Renal cortex interstitium (tissue), 11 donors: ENCODE results near the gene ST7. TPM values are rescaled to one million over a fixed set of nuclear protein-coding genes. Genes with fewer than 3 reads are reported as not detected.

Experiments
- DNase-seq, 11 donors: peaks; one replicate each; pipeline ENCODE4 v3.0.0-alpha.2; 2013; ENCODE audit warnings: low read depth in 9 of 11, low spot score in 4 of 11; ENCODE audit errors: extremely low read depth in 1 of 11
- polyA plus RNA-seq, 3 donors: library from polyadenylated mRNA; unstranded; fragments of 120-200 nt; gene quantifications; one replicate each; pipeline ENCODE4 v1.2.1, GENCODE V29; 2013; ENCODE audit not compliant: insufficient read length in 3 of 3

Gene ST7
- polyA plus RNA-seq, 3 donors, result 27.1 to 30.2 (median 29.6) TPM

GRCh38 chr7:117152213-117153007, 199.1 kb downstream of the ST7 start:
- no peak for DNase-seq

- DNase-seq, result no peak
Observed at GRCh38 chr7:117153016-117153545, 199.8 kb downstream of the ST7 start.

- no peak for DNase-seq
Observed at GRCh38 chr7:117154721-117155120, 201.4 kb downstream of the ST7 start.

- no peak for DNase-seq
Observed at GRCh38 chr7:117155694-117156093, 202.4 kb downstream of the ST7 start.

GRCh38 chr7:117157241-117158209, 204.2 kb downstream of the ST7 start:
- no peak for DNase-seq

DNA sequence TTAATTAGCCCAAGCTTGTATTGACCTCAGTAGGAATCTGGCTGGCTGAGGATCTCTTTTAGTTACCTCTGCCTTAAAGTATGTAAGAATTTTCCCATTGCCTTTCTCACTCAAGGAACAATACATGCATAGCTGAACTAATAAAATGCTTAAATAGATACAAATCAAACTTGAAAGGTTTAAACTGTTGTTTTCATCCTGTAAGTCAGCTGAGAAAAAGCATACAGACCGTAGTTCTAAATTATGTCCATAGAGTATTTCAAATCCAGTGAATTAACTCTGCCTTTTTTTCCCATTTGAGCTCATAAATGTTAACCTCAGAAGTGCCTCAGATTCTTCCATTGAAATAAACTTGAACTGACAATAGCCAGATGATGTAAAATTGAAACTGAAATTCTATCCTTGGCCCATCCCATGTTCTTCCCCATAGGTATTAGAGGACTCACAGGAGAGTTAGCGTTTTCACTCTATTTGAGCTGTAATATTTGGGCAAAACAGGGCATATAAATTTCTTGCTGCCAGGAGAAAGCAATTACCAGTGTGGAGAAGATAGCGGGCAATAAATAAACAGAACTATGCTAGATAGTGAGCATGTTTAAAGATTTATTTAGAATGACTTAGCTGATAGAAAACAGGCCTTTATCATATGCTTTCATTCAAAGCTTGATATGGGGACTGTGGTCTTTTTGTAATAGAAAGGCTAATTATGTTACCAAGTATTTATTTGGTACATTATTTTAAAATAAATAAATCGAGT, 205.8 kb downstream of the ST7 start:
- DNase-seq, result no peak

DNA sequence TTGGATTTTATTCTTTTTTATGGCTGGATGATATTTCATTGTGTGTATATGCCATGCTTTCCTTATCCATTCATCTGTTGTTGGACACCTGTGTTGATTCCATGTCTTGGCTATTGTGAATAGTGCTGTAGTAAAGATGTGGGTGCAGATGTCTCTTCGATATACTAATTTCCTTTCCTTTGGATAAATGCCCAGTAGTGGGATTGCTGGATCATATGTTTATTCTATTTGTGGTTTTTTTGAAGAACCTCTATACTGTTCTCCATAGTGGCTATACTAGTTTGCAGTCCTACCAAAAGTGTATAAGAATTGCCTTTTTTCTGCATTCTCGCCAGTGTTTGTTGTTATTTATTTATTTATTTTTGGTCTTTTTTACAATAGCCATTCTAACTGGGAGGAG, 209.8 kb downstream of the ST7 start:
- no peak for DNase-seq

GRCh38 chr7:117164620-117165019, 211.3 kb downstream of the ST7 start:
- DNase-seq, result no peak

DNA sequence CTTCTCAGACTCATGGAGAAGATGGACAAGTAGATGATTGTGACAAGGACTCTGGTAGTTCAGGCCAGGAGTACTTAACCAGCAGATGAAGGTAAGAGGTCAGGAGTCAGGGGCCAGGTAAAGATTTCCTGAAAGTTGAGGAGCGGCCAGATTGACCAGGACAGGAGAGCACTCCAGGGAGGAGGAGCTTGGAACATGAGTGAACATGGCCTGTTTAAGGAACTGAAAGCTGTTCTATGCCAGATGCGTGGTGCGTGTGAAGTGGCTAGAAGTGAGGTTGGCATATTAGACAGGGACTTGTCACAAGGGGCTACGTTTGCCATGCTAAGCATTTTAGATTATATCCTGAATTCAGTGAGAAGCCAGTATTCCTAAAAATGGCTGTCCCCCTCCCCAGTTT, 212.4 kb downstream of the ST7 start:
- no peak for DNase-seq

DNA sequence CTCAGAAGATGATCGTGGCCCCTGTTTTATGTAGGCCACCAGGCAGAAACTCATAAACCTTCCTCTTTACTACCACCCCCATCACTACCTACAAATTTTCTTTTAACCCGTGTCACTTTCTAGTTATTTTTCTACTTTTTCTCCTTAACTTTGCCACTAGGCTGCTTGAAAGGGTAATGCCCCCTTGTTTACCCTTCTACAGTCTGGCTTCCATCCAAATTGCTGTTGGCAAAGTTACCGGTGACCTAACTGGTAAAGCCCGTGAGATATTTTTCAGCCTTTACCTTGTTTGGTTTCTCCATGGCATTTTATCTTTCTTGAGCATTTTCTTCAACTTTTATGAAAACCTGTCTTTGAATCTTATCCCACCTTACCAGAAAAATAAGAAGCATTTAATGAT, 216.6 kb downstream of the ST7 start:
- DNase-seq, result peak in 3 of 11 donors; percentile 13 to 22 (median 18)

DNA sequence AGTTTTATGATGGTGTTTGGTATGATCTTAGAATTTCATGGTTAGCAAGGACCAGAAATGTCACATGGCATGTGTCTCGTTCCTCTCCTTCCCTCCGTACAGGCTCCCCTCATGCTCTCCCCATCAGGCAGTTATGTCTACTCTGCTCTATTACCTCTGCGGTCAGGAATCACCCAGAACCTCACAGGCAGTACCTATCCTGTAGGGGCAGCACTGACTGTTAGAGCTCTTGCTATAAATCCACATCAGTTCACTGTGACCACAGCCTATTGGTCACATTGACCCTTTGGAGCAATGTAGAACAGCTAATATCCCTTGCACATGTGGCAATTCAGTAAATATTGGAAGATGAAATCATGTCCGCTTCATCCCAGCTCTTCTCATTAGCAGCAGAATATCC, 217.8 kb downstream of the ST7 start:
- no peak for DNase-seq

- DNase-seq, result no peak
Observed at GRCh38 chr7:117172283-117172682, 219.0 kb downstream of the ST7 start.

DNA sequence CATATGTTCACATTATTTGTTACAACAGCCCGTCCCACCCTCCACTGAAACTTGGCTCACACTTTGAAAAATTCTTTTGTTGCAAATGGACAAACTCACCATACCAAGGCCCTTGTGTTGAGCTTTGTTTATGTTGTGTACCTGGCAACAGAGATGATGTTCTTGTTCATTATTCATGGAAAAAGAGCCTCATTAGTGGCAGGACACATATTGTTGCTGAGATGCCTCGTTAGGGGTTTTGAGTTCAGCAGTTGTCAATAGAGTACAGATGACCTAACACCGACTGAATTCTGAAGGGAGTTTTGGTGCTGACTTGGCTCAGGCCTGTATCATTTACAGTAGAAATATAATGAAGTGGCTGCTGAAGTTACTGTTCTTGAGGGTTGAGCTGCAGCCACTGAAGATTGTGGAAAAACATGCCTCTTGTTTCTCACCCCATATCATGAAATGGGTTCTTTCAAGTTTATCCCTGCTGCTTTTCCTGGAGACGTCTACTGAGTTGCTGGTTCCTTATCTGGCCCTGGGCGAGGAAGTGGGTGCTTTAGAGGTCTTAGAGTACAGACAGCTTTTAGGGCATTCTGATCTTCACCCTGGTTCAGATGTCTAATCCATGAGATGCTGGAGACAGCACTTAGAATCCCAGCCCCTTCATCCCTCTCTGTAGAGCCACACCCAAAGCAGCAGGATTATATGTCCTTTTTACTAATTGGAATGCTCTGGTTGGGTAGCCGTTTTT, 219.9 kb downstream of the ST7 start:
- no peak for DNase-seq

DNA sequence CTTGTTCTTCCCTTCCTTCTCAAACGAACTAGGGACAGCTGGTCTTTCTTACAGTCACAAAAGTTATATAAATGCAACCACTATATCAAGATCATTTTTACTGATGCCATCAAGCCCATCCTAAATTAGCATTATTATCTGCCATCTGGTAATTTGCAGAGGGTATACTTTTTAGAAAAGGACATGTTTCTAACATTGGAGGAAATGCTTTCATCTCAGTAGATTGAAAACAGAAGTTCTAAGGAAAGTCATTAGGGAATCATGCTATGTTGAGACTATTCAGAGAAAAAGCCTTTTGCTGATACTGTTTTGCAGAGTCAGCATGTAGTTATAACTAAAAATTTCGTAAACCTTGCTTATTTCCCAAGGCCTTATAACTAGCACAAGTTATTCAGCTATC, 222.9 kb downstream of the ST7 start:
- DNase-seq, result no peak

- DNase-seq, result no peak
Observed at GRCh38 chr7:117178600-117178999, 225.3 kb downstream of the ST7 start.

DNA sequence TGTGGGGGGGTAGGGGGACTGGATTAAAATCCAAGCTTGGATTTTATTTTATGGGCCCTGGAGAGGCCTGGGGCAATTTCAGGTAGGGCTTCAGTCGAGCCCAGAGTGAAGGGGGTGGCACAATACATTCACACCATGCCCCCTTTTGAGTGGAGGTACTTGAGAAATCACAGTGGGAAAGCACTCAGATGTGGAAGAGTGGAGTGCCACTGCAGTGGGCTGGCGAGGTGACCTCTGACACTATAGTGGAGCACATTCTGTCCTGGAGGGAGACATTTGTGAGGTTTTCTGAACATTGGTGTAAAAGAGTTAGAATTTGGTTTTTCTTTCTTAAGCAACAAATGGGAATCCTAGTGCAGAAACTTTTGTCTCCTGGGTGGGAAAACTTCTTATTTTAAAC, 226.4 kb downstream of the ST7 start:
- no peak for DNase-seq

DNA sequence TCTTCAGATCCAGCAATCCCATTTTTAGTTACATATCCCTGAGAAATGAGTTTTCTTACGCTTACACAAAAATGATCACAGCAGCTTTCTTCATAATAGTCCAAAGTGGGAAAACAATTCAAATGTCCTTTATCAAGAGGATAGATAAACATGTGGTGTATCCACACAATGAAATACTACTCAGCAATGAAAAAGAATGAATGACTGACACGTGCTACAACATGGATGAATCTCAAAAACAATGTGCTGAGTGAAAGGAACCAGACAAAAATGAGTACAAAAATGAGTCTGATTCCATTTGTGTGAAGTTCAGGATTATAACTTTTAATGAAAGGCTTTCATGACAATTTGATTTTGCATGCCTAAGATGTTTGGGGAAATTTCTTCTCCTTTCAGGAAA, 230.4 kb downstream of the ST7 start:
- DNase-seq, result no peak

GRCh38 chr7:117184367-117184766, 231.1 kb downstream of the ST7 start:
- DNase-seq, result no peak

GRCh38 chr7:117185124-117185523, 231.8 kb downstream of the ST7 start:
- no peak for DNase-seq
